GM12878 (cell line): Measurements from ENCODE around the gene MLLT3.

Source experiments
- CBFB ChIP-seq: IDR thresholded peaks from 2 replicates; pipeline ENCODE4 v1.6.1; 2016; ENCODE audit warnings: antibody characterized with exemption, low read depth
- CTCF ChIP-seq, 3 experiments: IDR thresholded peaks in 2 of 3; conservative IDR thresholded peaks in 1 of 3; 2 replicates each; pipeline ENCODE4 v1.5.1; 2011; ENCODE audit warnings: low read depth in 3 of 3, low read length in 3 of 3, mild to moderate bottlenecking in 3 of 3, control low read depth in 2 of 3, moderate library complexity in 2 of 3, inconsistent platforms in 1 of 3, mixed read lengths in 1 of 3; ENCODE audit not compliant: control insufficient read depth in 2 of 3, insufficient read depth in 1 of 3; ENCODE audit errors: extremely low read depth in 1 of 3

GRCh38 chr9:20398536-20399338 lies 223.6 kb downstream of the MLLT3 start:
- TF ChIP-seq CTCF (IDR thresholded peaks at IDR 0.05 in 2 of 3, conservative IDR thresholded peaks at IDR 0.05 in 1 of 3; ENCODE audit: control insufficient read depth in 2 of 3, extremely low read depth in 1 of 3, insufficient read depth in 1 of 3, low read depth in 3 of 3, low read length in 3 of 3) (no peak), CBFB (no peak)
